CD4-positive, alpha-beta memory T cell (primary cell): ENCODE measurements around the gene RGS7. TPM values are rescaled to one million over a fixed set of nuclear protein-coding genes. Genes with fewer than 3 reads are reported as not detected.
"Not testable (repeated sequence)": the region's sequence is repeated elsewhere in the genome, so short reads cannot be mapped to it uniquely, and the experiment has no call there.

Experiments
- CTCF ChIA-PET: fragments of 350-600 bp; sonication (Branson Sonifier 250); formaldehyde crosslinking; loops from one replicate; lab custom pipeline; 2021; ENCODE audit warnings: inconsistent platforms; ENCODE audit not compliant: partially characterized antibody; lab: Charles Lee
- POLR2A ChIA-PET: fragments of 350-600 bp; sonication (Branson Sonifier 250); formaldehyde crosslinking; loops from one replicate; lab custom pipeline; 2021; ENCODE audit not compliant: partially characterized antibody; lab: Charles Lee
- DNase-seq, 5 donors: peaks; one replicate each; pipeline versions ENCODE4 v3.0.0 to v3.0.0-alpha.2; 2020 to 2022; ENCODE audit warnings: mixed read lengths in 1 of 5
- H3K27ac ChIP-seq: one replicate; pipeline ENCODE4 v1.7.0; 2013; ENCODE audit warnings: low read depth, low read length
- H3K27me3 ChIP-seq: 2 replicates; pipeline ENCODE4 v1.7.0; 2013; ENCODE audit warnings: mild to moderate bottlenecking, low read length, moderate library complexity; ENCODE audit not compliant: insufficient read depth
- H3K36me3 ChIP-seq: 2 replicates; pipeline ENCODE4 v1.7.0; 2013; ENCODE audit warnings: mild to moderate bottlenecking, low read length, moderate library complexity; ENCODE audit not compliant: insufficient read depth
- H3K4me1 ChIP-seq: 2 replicates; pipeline ENCODE4 v1.7.0; 2013; ENCODE audit warnings: mild to moderate bottlenecking, low read length, moderate library complexity; ENCODE audit not compliant: insufficient read depth
- H3K4me3 ChIP-seq, 2 donors: one replicate each; pipeline ENCODE4 v1.7.0; 2013; ENCODE audit warnings: low read length in 2 of 2, mild to moderate bottlenecking in 1 of 2
- H3K9me3 ChIP-seq, 2 donors: one replicate each; pipeline ENCODE4 v1.7.0; 2013; ENCODE audit warnings: low read length in 2 of 2, control low read depth in 1 of 2; ENCODE audit not compliant: control insufficient read depth in 1 of 2
- H3K27ac Mint-ChIP-seq, 7 donors: one replicate each; pipeline ENCODE4 v1.8.0; 2020 to 2021; ENCODE audit warnings: mixed read lengths in 7 of 7, mild to moderate bottlenecking in 6 of 7, inconsistent platforms in 3 of 7, moderate library complexity in 3 of 7
- H3K27me3 Mint-ChIP-seq, 2 donors: one replicate each; pipeline ENCODE4 v1.8.0; 2020 to 2021; ENCODE audit warnings: mixed read lengths in 2 of 2
- H3K36me3 Mint-ChIP-seq, 2 donors: one replicate each; pipeline ENCODE4 v1.8.0; 2020 to 2021; ENCODE audit warnings: mixed read lengths in 2 of 2, inconsistent platforms in 1 of 2, mild to moderate bottlenecking in 1 of 2
- H3K4me1 Mint-ChIP-seq, 4 donors: one replicate each; pipeline ENCODE4 v1.8.0; 2020 to 2021; ENCODE audit warnings: mixed read lengths in 4 of 4, mild to moderate bottlenecking in 1 of 4
- H3K4me3 Mint-ChIP-seq, 8 donors: one replicate each; pipeline ENCODE4 v1.8.0; 2020 to 2021; ENCODE audit warnings: mixed read lengths in 8 of 8, mild to moderate bottlenecking in 7 of 8, moderate library complexity in 6 of 8, inconsistent platforms in 3 of 8
- H3K9me3 Mint-ChIP-seq, 8 donors: one replicate each; pipeline ENCODE4 v1.8.0; 2020 to 2021; ENCODE audit warnings: mixed read lengths in 8 of 8, mild to moderate bottlenecking in 5 of 8, inconsistent platforms in 3 of 8, moderate library complexity in 1 of 8
- intact Hi-C: fragments of 100-400 bp; cut with micrococcal nuclease; formaldehyde crosslinking; loops from one replicate; pipeline ENCODE4 v1.15.1; 2023
- polyA plus RNA-seq, 2 donors: library from polyadenylated mRNA; unstranded; fragments of 300-500 nt; fragmentation: Illumina TruSeq; gene quantifications; one replicate each; pipeline ENCODE4 v1.2.3, GENCODE V29; 2021
- total RNA-seq, 2 experiments: library from RNA; stranded (reverse); gene quantifications; one replicate each; pipeline ENCODE4 v1.2.3, GENCODE V29; 2021

RGS7 gene
- total and polyA plus RNA-seq, 4 experiments from 2014 or later: not detected

DNA sequence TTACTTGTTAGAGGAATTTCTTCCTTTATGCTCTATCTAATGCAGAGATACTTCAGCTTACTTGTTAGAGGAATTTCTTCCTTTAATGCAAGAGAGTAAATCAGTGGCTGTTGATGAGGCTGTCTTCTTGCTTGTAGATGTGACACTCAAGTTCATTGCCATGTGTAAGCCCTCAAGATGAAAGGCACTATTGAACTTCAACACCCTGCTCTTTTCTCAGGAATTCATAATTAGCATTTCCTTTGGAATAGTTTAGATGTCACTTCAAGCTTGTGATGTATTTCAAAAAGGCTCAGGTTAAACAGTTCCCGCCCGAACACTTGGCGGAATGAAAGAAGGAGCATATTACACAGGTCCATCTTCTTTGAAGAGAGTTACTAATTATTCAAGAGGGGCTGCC is 251.9 kb downstream of the RGS7 start:
- H3K36me3 ChIP-seq: no peaks in the 10 kb centered on the region
- ChIA-PET POLR2A (no interaction called here), CTCF (no interaction called here)
- no peaks in the 10 kb centered on the region for H3K27me3 Mint-ChIP-seq
- H3K9me3 ChIP-seq: no peaks in the 10 kb centered on the region
- H3K4me1 Mint-ChIP-seq: no peaks in the 10 kb centered on the region
- H3K4me1 ChIP-seq: no peaks in the 10 kb centered on the region
- H3K9me3 Mint-ChIP-seq: peaks cover 0 to 7% (median 3%) of the 10 kb centered on the region in 8 donors
- no peak overlapping the region for H3K4me3 ChIP-seq
- H3K4me3 Mint-ChIP-seq: no peak overlapping the region
- intact Hi-C loops: no loop called here
- H3K27ac Mint-ChIP-seq: no peak overlapping the region
- DNase-seq: no peak
- no peak overlapping the region for H3K27ac ChIP-seq
- no peaks in the 10 kb centered on the region for H3K27me3 ChIP-seq
- no peaks in the 10 kb centered on the region for H3K36me3 Mint-ChIP-seq

DNA sequence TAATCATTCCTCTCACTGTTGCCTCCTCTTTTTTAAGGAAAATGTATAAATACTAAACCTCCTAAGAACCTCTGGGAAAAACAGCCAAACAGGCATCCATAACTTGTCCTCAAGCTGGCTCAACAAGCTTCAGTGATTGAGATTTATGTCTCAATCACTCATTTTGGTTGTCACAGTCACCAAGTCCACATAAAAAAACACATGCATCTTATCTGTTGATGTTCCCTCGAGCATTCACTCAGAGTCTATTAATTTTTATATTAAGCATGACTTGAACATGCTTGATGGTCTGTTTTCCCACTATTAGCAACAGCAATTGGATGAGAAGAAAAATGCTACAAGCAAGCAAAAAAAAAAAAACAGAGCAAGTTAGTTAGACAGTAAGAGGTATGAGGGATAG is 254.3 kb downstream of the RGS7 start:
- Mint-ChIP-seq H3K27me3 (no peaks in the 10 kb centered on the region), H3K36me3 (no peaks in the 10 kb centered on the region), H3K4me3 (no peak overlapping the region), H3K27ac (no peak overlapping the region), H3K4me1 (no peaks in the 10 kb centered on the region), H3K9me3 (peaks cover 0 to 7% (median 3%) of the 10 kb centered on the region in 8 donors)
- Histone ChIP-seq H3K27me3 (no peaks in the 10 kb centered on the region), H3K9me3 (no peaks in the 10 kb centered on the region), H3K27ac (no peak overlapping the region), H3K4me1 (no peaks in the 10 kb centered on the region), H3K36me3 (no peaks in the 10 kb centered on the region), H3K4me3 (no peak overlapping the region)
- CTCF ChIA-PET: no interaction called here
- intact Hi-C loops: no loop called here
- no peak for DNase-seq
- POLR2A ChIA-PET: no interaction called here

- no peak for DNase-seq
- Histone ChIP-seq H3K4me3 (no peak overlapping the region), H3K9me3 (no peaks in the 10 kb centered on the region), H3K27me3 (no peaks in the 10 kb centered on the region), H3K4me1 (no peaks in the 10 kb centered on the region), H3K36me3 (no peaks in the 10 kb centered on the region), H3K27ac (no peak overlapping the region)
- intact Hi-C loops: no loop called here
- Mint-ChIP-seq H3K9me3 (peaks cover 0 to 10% (median 4%) of the 10 kb centered on the region in 8 donors), H3K36me3 (no peaks in the 10 kb centered on the region), H3K4me3 (no peak overlapping the region), H3K27ac (no peak overlapping the region), H3K4me1 (no peaks in the 10 kb centered on the region), H3K27me3 (no peaks in the 10 kb centered on the region)
- CTCF ChIA-PET: no interaction called here
- POLR2A ChIA-PET: no interaction called here
Measured at GRCh38 chr1:241101622-241102021, 255.4 kb downstream of the RGS7 start.

DNA sequence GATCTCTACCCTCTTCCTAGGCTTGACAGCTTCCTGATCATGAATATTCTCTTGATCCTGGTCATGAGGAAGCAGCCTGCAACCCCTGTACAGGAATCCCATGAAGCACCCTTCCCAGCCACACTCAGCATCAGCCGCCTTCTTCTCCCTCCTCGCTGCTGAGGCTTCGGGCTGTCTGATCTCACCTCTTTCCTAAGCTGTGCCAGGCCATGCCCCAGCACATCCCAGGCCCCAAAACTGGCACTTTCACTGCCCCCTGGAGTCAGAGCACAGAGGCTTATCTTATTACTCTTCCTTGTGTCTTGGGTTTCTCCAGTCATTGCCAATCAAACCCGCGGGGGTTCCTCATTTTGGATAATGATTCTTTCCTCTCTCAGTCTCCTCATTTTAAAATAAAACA is 259.5 kb downstream of the RGS7 start:
- no peak overlapping the region for H3K4me3 ChIP-seq
- H3K27ac ChIP-seq: no peak overlapping the region
- ChIA-PET CTCF (no interaction called here), POLR2A (no interaction called here)
- H3K9me3 Mint-ChIP-seq: peaks cover 0 to 6% (median 4%) of the 10 kb centered on the region in 8 donors
- no peaks in the 10 kb centered on the region for H3K4me1 Mint-ChIP-seq
- H3K4me1 ChIP-seq: no peaks in the 10 kb centered on the region
- H3K27ac Mint-ChIP-seq: no peak overlapping the region
- intact Hi-C loops: no loop called here
- no peaks in the 10 kb centered on the region for H3K27me3 ChIP-seq
- no peaks in the 10 kb centered on the region for H3K27me3 Mint-ChIP-seq
- H3K36me3 ChIP-seq: no peaks in the 10 kb centered on the region
- H3K36me3 Mint-ChIP-seq: no peaks in the 10 kb centered on the region
- DNase-seq: no peak
- H3K4me3 Mint-ChIP-seq: no peak overlapping the region
- H3K9me3 ChIP-seq: no peaks in the 10 kb centered on the region

GRCh38 chr1:241096982-241097381 is 260.0 kb downstream of the RGS7 start:
- CTCF ChIA-PET: no interaction called here
- intact Hi-C loops: no loop called here
- Histone ChIP-seq H3K9me3 (no peaks in the 10 kb centered on the region), H3K4me1 (no peaks in the 10 kb centered on the region), H3K36me3 (no peaks in the 10 kb centered on the region), H3K27me3 (no peaks in the 10 kb centered on the region), H3K4me3 (no peak overlapping the region), H3K27ac (no peak overlapping the region)
- Mint-ChIP-seq H3K27me3 (no peaks in the 10 kb centered on the region), H3K9me3 (peaks cover 0 to 5% (median 4%) of the 10 kb centered on the region in 8 donors), H3K4me3 (no peak overlapping the region), H3K4me1 (no peaks in the 10 kb centered on the region), H3K27ac (no peak overlapping the region), H3K36me3 (no peaks in the 10 kb centered on the region)
- POLR2A ChIA-PET: no interaction called here
- no peak for DNase-seq

GRCh38 chr1:241095847-241096246 is 261.2 kb downstream of the RGS7 start:
- H3K27ac Mint-ChIP-seq: no peak overlapping the region
- peaks cover 0 to 5% (median 4%) of the 10 kb centered on the region in 8 donors for H3K9me3 Mint-ChIP-seq
- no peaks in the 10 kb centered on the region for H3K4me1 ChIP-seq
- POLR2A ChIA-PET: no interaction called here
- no peaks in the 10 kb centered on the region for H3K9me3 ChIP-seq
- intact Hi-C loops: no loop called here
- no peaks in the 10 kb centered on the region for H3K36me3 Mint-ChIP-seq
- no peaks in the 10 kb centered on the region for H3K27me3 ChIP-seq
- no peak for DNase-seq
- H3K4me3 ChIP-seq: no peak overlapping the region
- H3K4me1 Mint-ChIP-seq: no peaks in the 10 kb centered on the region
- no peaks in the 10 kb centered on the region for H3K27me3 Mint-ChIP-seq
- CTCF ChIA-PET: no interaction called here
- H3K27ac ChIP-seq: no peak overlapping the region
- H3K4me3 Mint-ChIP-seq: no peak overlapping the region
- H3K36me3 ChIP-seq: no peaks in the 10 kb centered on the region

- Mint-ChIP-seq H3K27me3 (no peaks in the 10 kb centered on the region), H3K9me3 (peaks cover 0 to 13% (median 3%) of the 10 kb centered on the region in 8 donors), H3K4me1 (no peaks in the 10 kb centered on the region), H3K27ac (no peak overlapping the region), H3K4me3 (no peak overlapping the region), H3K36me3 (no peaks in the 10 kb centered on the region)
- Histone ChIP-seq H3K4me3 (no peak overlapping the region), H3K9me3 (no peaks in the 10 kb centered on the region), H3K27ac (no peak overlapping the region), H3K4me1 (no peaks in the 10 kb centered on the region), H3K27me3 (no peaks in the 10 kb centered on the region), H3K36me3 (no peaks in the 10 kb centered on the region)
- POLR2A ChIA-PET: no interaction called here
- CTCF ChIA-PET: no interaction called here
- intact Hi-C loops: no loop called here
- DNase-seq: no peak
Measured at GRCh38 chr1:241090798-241091197, 266.2 kb downstream of the RGS7 start.

DNA sequence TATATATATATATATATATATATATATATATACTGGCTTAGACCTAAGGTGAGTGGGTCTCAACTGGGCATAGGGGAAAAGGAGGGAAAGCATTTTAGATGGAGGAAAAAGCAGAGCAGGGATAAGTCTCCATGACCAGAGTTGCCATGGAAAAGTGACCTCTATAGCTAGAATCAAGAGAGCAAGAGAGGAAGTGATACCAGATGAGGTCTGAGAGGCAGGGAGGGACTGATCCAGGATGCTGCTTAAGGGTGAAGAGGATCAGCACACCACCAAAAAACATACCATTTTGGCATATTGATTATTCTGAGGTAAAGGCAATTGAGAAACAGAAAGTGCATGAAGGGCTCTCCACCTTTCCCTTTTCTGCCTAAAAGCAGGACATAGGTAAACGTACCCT is 267.9 kb downstream of the RGS7 start:
- H3K9me3 Mint-ChIP-seq: peaks cover 0 to 14% (median 2%) of the 10 kb centered on the region in 8 donors
- H3K4me3 Mint-ChIP-seq, H3K27me3 Mint-ChIP-seq, H3K27ac ChIP-seq, H3K4me3 ChIP-seq, CTCF ChIA-PET, POLR2A ChIA-PET, H3K4me1 Mint-ChIP-seq, H3K9me3 ChIP-seq, H3K27me3 ChIP-seq, H3K36me3 Mint-ChIP-seq, H3K27ac Mint-ChIP-seq, DNase-seq, H3K4me1 ChIP-seq, intact Hi-C loops, H3K36me3 ChIP-seq: not testable (repeated sequence)
